Activated T-helper 1 cell treated with anti-CD3 and anti-CD28 coated beads, Interleukin-12 subunit alpha, Interleukin-12 subunit beta, Interleukin-2, Interleukin-4 antibody, amounts not matched to agents 30 ng/mL and 10 ng/mL and 1 ng/mL, durations not matched to agents 14 hours and 24 hours and 36 hours (primary cell): Measurements from ENCODE around the gene TM2D1. TPM values are rescaled to one million over a fixed set of nuclear protein-coding genes. Genes with fewer than 3 reads are reported as not detected.
"Not testable (repeated sequence)": the region's sequence is repeated elsewhere in the genome, so short reads cannot be mapped to it uniquely, and the experiment has no call there.

Source experiments
- DNase-seq: peaks from one replicate; pipeline ENCODE4 v3.0.0; 2021; ENCODE audit warnings: low spot score
- H3K27ac Mint-ChIP-seq: one replicate; pipeline ENCODE4 v1.8.0; 2021; ENCODE audit warnings: mild to moderate bottlenecking, mixed read lengths
- H3K27me3 Mint-ChIP-seq: one replicate; pipeline ENCODE4 v1.8.0; 2022; ENCODE audit warnings: mild to moderate bottlenecking, moderate library complexity, mixed read lengths; ENCODE audit not compliant: insufficient read depth
- H3K36me3 Mint-ChIP-seq: one replicate; pipeline ENCODE4 v1.8.0; 2021; ENCODE audit warnings: low read depth, mixed read lengths
- H3K4me1 Mint-ChIP-seq: one replicate; pipeline ENCODE4 v1.8.0; 2021; ENCODE audit warnings: low read depth, mixed read lengths
- H3K4me3 Mint-ChIP-seq: one replicate; pipeline ENCODE4 v1.8.0; 2021; ENCODE audit warnings: mild to moderate bottlenecking, moderate library complexity, mixed read lengths
- H3K9me3 Mint-ChIP-seq: one replicate; pipeline ENCODE4 v1.8.0; 2021; ENCODE audit warnings: mixed read lengths
- intact Hi-C: fragments of 100-400 bp; cut with micrococcal nuclease; formaldehyde crosslinking; loops from one replicate; pipeline ENCODE4 v1.15.1; 2024
- total RNA-seq: library from RNA; stranded (reverse); gene quantifications from 2 replicates; pipeline ENCODE4 v1.2.3, GENCODE V29; 2022

The TM2D1 gene
- total RNA-seq, 1 donor from 2014 or later, result 29.6 TPM

DNA sequence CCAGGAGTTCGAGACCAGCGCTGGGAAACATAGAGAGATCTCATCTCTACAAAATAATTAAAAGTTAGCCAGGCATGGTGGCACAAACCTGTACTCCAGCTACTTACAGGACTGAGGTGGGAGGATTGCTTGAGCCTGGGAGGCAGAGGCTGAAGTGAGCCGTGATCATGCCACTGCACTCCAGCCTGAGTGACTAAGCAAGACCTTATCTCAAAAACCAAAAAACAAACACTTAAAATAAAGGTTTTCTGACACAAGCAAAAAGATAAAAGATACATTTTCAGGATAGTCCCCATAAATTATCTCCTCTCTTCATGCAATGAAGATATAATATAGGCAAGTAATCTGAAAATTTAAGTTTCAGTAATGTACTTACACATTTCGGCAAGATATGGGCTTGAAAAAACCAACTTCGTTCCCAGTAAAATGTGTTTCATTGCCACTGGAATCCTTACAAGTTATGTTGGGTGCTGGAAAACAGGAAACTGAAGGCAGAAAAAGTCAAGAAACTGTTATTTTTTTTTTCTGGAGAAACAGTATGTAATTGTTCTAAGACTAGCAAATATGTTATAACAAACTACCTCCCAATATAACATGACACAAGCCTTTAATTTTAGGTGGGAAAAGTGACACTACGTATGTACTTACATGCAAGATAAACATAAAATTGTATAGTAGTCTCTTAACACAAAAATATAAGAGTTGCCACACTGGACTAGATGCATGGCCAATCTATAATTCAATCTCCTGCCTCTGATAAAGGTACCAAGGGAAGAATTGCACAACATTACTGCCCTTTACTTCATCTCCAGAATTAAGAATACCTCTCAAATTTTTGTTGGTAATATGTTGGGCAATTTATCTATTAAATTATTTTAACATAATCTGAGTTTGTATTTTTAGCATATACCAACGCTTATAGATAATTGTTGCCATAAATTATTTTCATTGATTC is 15.7 kb downstream of the TM2D1 start:
- Mint-ChIP-seq H3K4me3 (no peak overlapping the region), H3K4me1 (no peaks in the 10 kb centered on the region), H3K27me3 (no peaks in the 10 kb centered on the region), H3K27ac (no peak overlapping the region), H3K9me3 (no peaks in the 10 kb centered on the region), H3K36me3 (peaks cover 14% of the 10 kb centered on the region)
- intact Hi-C loops, result no loop called here
- DNase-seq, result no peak

DNA sequence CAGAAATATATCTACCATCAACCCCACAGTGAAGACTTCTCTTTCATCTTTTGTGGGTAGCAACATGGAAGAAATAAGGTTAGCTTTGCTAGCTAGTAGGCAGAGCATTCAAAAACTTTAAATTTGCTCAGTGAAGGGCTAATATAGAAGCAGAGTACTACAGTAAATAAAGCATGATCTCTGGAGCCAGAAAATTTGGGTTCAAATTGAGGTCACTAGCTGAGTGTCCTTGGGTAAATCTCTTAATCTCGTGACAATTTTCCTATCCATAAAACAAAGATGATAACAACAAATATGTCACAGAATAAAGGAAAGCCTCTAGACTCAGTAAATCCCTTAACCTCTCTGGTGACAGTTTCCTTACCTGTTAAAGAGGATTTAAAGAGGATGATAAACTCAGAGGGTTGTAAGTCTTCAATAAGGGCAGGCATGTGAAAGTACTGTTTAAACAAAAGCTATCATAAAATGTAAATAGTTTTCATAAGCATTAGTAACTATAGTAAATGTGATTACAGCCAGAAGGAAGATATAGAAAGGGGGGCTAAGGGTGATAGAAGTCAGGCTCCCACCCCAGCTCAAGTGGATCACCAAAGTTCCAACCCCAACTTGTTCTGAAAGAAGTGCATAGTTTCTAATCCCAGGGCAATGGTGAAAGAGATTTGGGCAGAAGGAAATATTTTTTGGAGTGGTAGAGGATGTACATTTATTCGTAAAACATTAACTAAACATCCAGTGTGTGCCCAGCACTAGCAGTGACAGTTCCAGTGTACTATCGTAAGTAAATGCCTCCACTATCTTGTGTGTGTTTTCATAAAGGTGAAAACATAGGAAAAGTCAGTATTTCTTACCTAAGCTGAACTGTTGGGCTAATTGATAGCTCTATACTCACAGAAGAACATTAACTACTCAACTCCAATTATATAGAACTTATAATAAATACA is 24.8 kb downstream of the TM2D1 start:
- peaks cover 39% of the 10 kb centered on the region for H3K36me3 Mint-ChIP-seq
- H3K27ac Mint-ChIP-seq, result peak overlapping the region; percentile 3
- no peaks in the 10 kb centered on the region for H3K27me3 Mint-ChIP-seq
- DNase-seq, result no peak
- H3K9me3 Mint-ChIP-seq, result no peaks in the 10 kb centered on the region
- H3K4me1 Mint-ChIP-seq, result no peaks in the 10 kb centered on the region
- intact Hi-C loops, result no loop called here
- no peak overlapping the region for H3K4me3 Mint-ChIP-seq

DNA sequence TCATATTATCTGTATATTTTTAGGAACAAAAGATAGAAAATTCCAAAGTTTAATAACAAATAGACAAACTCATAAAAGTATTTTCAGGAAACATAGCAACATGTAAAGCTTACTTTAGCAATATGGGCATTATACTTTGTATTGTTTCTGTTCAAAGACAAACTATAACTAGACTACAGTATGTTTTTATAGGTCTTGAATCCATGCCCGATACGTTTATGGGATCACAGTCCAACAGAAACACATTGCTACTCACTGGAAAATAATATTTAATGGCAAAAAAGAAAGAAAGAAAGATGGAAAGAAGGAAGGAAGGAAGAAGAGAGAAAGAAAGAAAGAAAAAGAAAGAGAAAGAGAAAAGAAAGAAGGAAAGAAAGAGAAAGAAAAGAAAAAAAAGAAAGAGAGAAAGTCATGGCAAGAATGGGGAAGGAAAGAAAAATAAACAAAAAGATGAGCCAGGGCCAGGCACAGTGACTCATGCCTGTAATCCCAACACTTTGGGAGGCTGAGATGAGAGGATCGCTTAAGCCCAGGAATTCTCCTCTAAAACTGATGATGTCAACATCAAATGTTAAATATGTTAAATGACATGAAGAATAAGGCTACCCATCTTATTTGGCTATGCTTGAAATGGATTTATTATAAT is 32.7 kb downstream of the TM2D1 start:
- peak overlapping the region; percentile 10 for H3K27ac Mint-ChIP-seq
- H3K27me3 Mint-ChIP-seq, result no peaks in the 10 kb centered on the region
- no peak overlapping the region for H3K4me3 Mint-ChIP-seq
- peaks cover 36% of the 10 kb centered on the region for H3K36me3 Mint-ChIP-seq
- H3K9me3 Mint-ChIP-seq, result no peaks in the 10 kb centered on the region
- no peak for DNase-seq
- peaks cover 10% of the 10 kb centered on the region for H3K4me1 Mint-ChIP-seq
- intact Hi-C loops, result no loop called here

DNA sequence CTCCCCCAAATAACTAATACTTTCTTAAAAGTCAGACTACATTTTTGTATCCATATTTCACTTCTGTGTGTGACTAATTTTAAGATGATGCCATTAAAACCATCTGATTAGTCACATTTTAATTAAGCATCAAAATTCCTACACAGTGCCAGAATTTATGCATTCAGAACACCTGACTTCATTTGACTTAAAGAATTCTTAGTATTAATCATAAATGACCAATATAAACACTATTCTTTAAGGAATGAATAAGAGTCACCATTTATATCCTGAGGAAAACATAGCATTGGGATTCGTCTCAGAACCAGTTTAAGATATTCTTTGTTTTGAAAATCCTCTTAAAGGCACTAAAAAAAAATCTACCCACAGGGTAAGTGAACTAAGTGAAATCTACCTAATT is 37.0 kb downstream of the TM2D1 start:
- H3K36me3 Mint-ChIP-seq, result peaks cover 20% of the 10 kb centered on the region
- no peak overlapping the region for H3K27ac Mint-ChIP-seq
- no peak overlapping the region for H3K4me3 Mint-ChIP-seq
- no peaks in the 10 kb centered on the region for H3K27me3 Mint-ChIP-seq
- DNase-seq, result no peak
- H3K4me1 Mint-ChIP-seq, result peaks cover 9% of the 10 kb centered on the region
- H3K9me3 Mint-ChIP-seq, result no peaks in the 10 kb centered on the region
- intact Hi-C loops, result no loop called here

DNA sequence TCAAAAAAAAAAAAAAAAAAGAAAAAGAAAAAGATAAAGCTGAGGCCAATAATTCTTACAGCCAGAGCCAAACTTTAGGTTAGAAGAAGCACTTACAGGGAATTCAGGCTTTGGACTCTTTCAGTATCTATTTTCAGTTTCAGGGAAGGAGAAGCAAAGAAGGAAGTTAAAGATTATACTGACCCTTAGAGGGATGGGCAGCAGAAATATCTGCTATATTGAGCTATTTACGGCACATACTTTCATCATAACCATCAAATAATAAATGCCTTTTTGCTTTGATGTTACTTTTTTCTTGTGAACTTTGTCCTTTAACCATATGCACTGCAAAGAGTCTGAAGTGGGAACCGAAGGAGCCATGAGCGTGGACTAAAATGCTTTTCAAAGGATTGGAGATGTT is 42.0 kb downstream of the TM2D1 start:
- H3K4me1 Mint-ChIP-seq, result peaks cover 14% of the 10 kb centered on the region
- no peaks in the 10 kb centered on the region for H3K27me3 Mint-ChIP-seq
- H3K4me3 Mint-ChIP-seq, result no peak overlapping the region
- no peaks in the 10 kb centered on the region for H3K9me3 Mint-ChIP-seq
- H3K36me3 Mint-ChIP-seq, result peaks cover 24% of the 10 kb centered on the region
- DNase-seq, result no peak
- H3K27ac Mint-ChIP-seq, result no peak overlapping the region
- intact Hi-C loops, result no loop called here

DNA sequence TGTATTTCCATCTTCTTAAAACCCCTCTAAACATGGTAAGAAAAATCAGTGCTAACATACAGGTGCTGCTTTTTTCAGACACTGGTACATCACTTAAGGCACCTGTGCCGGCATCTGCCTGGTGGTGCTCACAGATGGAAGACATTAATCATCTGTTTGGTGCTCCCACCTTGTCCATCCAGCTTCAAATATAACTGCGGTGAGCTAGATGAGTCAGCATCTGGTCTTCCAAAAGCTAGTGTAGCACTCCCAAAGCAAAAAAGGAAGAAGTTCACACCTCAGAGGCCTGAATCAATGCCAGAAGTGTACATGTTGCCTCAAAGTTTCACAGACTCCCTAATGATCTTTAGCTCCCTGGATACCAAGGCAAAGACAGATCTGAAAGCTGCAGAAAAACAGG is 44.4 kb downstream of the TM2D1 start:
- Mint-ChIP-seq H3K27ac (no peak overlapping the region), H3K36me3 (peaks cover 19% of the 10 kb centered on the region), H3K27me3 (no peaks in the 10 kb centered on the region), H3K4me3 (no peak overlapping the region), H3K9me3 (no peaks in the 10 kb centered on the region), H3K4me1 (peaks cover 14% of the 10 kb centered on the region)
- intact Hi-C loops, result no loop called here
- no peak for DNase-seq

DNA sequence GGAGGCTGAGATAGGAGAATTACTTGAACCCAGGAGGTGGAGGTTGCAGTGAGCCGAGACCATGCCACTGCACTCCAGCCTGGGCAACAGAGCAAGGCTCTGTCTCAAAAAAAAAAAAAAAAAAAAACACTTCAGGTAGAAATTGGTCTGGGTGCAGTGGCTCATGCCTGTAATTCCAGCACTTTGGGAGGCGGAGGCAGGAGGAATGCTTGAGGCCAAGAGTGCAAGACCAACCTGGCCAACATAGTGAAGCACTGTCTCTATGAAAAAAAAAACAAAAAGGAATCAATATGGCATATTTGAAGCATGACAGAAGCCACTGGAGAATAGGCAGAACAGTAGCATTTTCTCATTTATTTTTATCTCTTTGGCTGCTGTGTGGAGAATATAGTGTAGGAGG is 48.1 kb downstream of the TM2D1 start:
- H3K27ac Mint-ChIP-seq, intact Hi-C loops, H3K27me3 Mint-ChIP-seq, DNase-seq, H3K4me3 Mint-ChIP-seq, H3K9me3 Mint-ChIP-seq: not testable (repeated sequence)
- Mint-ChIP-seq H3K36me3 (peaks cover 16% of the 10 kb centered on the region), H3K4me1 (peaks cover 11% of the 10 kb centered on the region)

DNA sequence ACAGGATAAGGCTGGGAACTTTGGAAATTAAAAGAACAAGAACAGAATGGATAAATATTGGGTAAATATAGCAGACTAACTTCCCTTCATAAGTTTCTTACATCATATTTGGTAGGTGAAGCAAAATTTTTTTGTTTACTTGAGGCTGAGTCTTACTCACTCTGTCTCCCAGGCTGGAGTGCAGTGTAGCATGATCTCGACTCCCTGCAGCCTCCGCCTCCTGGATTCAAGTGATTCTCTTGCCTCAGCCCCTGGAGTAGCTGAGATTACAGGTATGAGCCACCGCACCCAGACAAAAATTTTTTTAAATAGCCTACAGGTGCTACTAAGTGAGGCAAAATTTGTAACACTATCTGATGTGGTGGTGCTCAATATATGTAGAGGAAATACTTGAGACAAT is 50.7 kb downstream of the TM2D1 start:
- H3K36me3 Mint-ChIP-seq, result peaks cover 4% of the 10 kb centered on the region
- H3K4me1 Mint-ChIP-seq, result no peaks in the 10 kb centered on the region
- intact Hi-C loops, result no loop called here
- no peak for DNase-seq
- no peaks in the 10 kb centered on the region for H3K9me3 Mint-ChIP-seq
- H3K4me3 Mint-ChIP-seq, result no peak overlapping the region
- no peaks in the 10 kb centered on the region for H3K27me3 Mint-ChIP-seq
- H3K27ac Mint-ChIP-seq, result peak overlapping the region; percentile 10

DNA sequence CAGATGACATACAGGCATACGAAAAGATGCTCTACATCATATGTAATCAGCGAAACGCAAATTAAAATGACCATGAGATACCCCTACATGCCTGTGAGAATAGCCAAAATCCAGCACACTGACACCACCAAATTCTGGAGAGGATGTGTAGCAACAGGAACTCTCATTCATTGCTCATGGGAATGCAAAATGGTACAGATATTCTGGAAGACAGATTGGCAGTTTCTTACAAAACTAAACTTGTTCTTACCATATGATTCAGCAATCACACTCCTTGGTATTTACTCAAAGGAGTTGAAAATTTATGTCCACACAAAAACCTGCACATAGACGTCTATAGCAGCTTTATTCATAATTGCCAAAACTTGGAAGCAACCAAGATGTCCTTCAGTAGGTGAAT is 52.6 kb downstream of the TM2D1 start:
- no peaks in the 10 kb centered on the region for H3K27me3 Mint-ChIP-seq
- intact Hi-C loops, result no loop called here
- no peak overlapping the region for H3K27ac Mint-ChIP-seq
- H3K36me3 Mint-ChIP-seq, result peaks cover 2% of the 10 kb centered on the region
- no peak for DNase-seq
- no peaks in the 10 kb centered on the region for H3K4me1 Mint-ChIP-seq
- H3K9me3 Mint-ChIP-seq, result no peaks in the 10 kb centered on the region
- no peak overlapping the region for H3K4me3 Mint-ChIP-seq

DNA sequence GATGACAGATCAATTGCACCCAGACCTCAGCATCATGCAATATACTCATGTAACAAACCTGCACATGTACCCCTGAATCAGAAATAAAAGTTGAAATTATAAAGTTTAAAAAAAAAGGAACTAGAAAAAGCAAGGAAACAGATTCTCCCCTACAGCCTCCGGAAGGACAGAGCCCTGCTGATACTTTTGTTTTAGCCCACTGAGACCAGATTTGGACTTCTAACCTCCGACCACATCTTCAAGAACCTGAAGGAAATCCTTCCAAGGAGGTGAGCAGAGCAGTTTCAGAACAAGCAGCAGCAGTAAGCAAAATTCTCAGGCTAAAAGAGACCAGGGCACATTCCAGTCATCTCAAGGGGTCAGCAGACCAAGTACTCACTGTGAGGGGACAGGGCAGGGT is 54.5 kb downstream of the TM2D1 start:
- H3K27ac Mint-ChIP-seq, result no peak overlapping the region
- intact Hi-C loops, result no loop called here

DNA sequence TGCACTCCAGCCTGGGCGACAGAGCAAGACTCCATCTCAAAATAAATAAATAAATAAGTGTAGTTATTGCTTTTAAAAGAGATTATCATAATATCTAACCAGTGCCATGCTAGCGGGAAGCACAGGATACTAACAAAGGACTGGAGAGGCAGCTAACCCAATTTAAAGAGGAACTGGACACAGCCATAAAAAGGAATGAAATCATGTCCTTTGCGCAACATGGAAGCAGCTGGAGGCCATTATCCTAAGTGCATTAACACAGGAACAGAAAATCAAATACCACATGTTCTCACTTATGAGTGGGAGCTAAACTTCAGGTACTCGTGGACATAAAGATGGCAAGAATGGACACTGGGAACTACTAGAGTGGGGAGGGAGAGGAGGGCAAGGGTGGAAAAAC is 54.9 kb downstream of the TM2D1 start:
- intact Hi-C loops, result no loop called here
- H3K4me1 Mint-ChIP-seq, result no peaks in the 10 kb centered on the region
- H3K27ac Mint-ChIP-seq, result no peak overlapping the region
- no peak for DNase-seq
- H3K4me3 Mint-ChIP-seq, result no peak overlapping the region
- no peaks in the 10 kb centered on the region for H3K27me3 Mint-ChIP-seq
- no peaks in the 10 kb centered on the region for H3K9me3 Mint-ChIP-seq
- peaks cover 2% of the 10 kb centered on the region for H3K36me3 Mint-ChIP-seq

More for the DNA sequence above, 54.5 kb downstream of the TM2D1 start:
- H3K4me1 Mint-ChIP-seq, result no peaks in the 10 kb centered on the region
- DNase-seq, result no peak
- no peaks in the 10 kb centered on the region for H3K9me3 Mint-ChIP-seq
- H3K36me3 Mint-ChIP-seq, result peaks cover 2% of the 10 kb centered on the region
- no peaks in the 10 kb centered on the region for H3K27me3 Mint-ChIP-seq
- no peak overlapping the region for H3K4me3 Mint-ChIP-seq

DNA sequence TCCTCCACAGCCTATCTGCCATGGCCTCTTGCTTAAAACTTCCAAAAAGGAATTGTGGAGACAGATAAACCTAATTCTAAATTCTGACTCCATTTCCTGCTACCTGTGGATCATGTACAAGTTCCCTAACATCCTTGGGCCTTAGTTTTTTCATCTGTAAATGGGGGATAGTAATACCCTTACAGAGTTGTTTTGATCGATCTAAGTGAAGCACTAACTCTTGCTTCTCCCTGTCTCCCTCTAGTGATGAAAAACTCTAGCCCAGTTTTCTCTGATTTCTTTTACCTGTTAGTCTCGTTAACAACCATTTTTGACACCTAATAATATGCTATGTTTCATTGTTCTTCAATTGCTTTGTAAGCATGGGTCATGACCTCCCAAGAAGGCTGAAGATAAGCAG is 65.9 kb downstream of the TM2D1 start:
- no peak overlapping the region for H3K4me3 Mint-ChIP-seq
- intact Hi-C loops, result no loop called here
- H3K27ac Mint-ChIP-seq, result no peak overlapping the region
- no peaks in the 10 kb centered on the region for H3K9me3 Mint-ChIP-seq
- no peaks in the 10 kb centered on the region for H3K36me3 Mint-ChIP-seq
- peaks cover 2% of the 10 kb centered on the region for H3K27me3 Mint-ChIP-seq
- no peak for DNase-seq
- no peaks in the 10 kb centered on the region for H3K4me1 Mint-ChIP-seq
